A673 (cell line): ENCODE results near the gene ABI2. TPM values are rescaled to one million over a fixed set of nuclear protein-coding genes. Genes with fewer than 3 reads are reported as not detected.

Experiments
- Bru-seq: library from RNA; stranded (reverse); fragments of 400-500 nt; gene quantifications from one replicate; lab custom pipeline; 2021; lab: Mats Ljungman, UMichigan
- BruChase-seq, 2 experiments: library from RNA; stranded (reverse); fragments of 400-500 nt; gene quantifications; one replicate each; lab custom pipeline; 2021; lab: Mats Ljungman, UMichigan
- BruUV-seq: library from RNA; stranded (reverse); fragments of 400-500 nt; replicated peaks from 2 replicates; lab custom pipeline; 2021; lab: Mats Ljungman, UMichigan
- CTCF ChIA-PET: fragments of 300-600 bp; sonication (Branson Sonifier 250); formaldehyde crosslinking; loops from one replicate; lab custom pipeline; 2022; ENCODE audit warnings: antibody characterized with exemption; lab: Charles Lee
- POLR2A ChIA-PET: fragments of 300-600 bp; sonication (Branson Sonifier 250); formaldehyde crosslinking; loops from one replicate; lab custom pipeline; 2022; ENCODE audit warnings: antibody characterized with exemption; ENCODE audit not compliant: low non-redundant PET; lab: Charles Lee
- DNase-seq: peaks from one replicate; pipeline ENCODE4 v3.0.0-alpha.2; 2015; ENCODE audit warnings: low spot score
- H3K27ac ChIP-seq: fragments of 200-600 bp; sonication (generic); 2 replicates; pipeline ENCODE4 v1.5.1; 2016; ENCODE audit warnings: mixed run types, low read depth, mild to moderate bottlenecking, mixed read lengths, antibody characterized with exemption, low read length; ENCODE audit not compliant: poor library complexity, severe bottlenecking
- H3K27me3 ChIP-seq: fragments of 200-600 bp; sonication (generic); replicated peaks from 2 replicates; pipeline ENCODE4 v1.6.1; 2017; ENCODE audit warnings: mixed run types, low read depth, mild to moderate bottlenecking, mixed read lengths, antibody characterized with exemption, low read length; ENCODE audit not compliant: insufficient read depth, poor library complexity
- H3K36me3 ChIP-seq: fragments of 200-600 bp; sonication (generic); 2 replicates; pipeline ENCODE4 v1.6.1; 2016; ENCODE audit warnings: mixed run types, mild to moderate bottlenecking, mixed read lengths, antibody characterized with exemption, low read length; ENCODE audit not compliant: insufficient read depth, poor library complexity, severe bottlenecking
- H3K4me1 ChIP-seq: fragments of 200-600 bp; sonication (generic); 2 replicates; pipeline ENCODE4 v1.6.1; 2017; ENCODE audit warnings: mixed run types, mild to moderate bottlenecking, mixed read lengths, antibody characterized with exemption, low read length; ENCODE audit not compliant: insufficient read depth, poor library complexity, severe bottlenecking
- H3K4me3 ChIP-seq: fragments of 200-600 bp; sonication (generic); 2 replicates; pipeline ENCODE4 v1.5.1; 2016; ENCODE audit warnings: low read depth, mixed run types, mild to moderate bottlenecking, mixed read lengths, low read length; ENCODE audit not compliant: poor library complexity, severe bottlenecking
- H3K9me3 ChIP-seq: fragments of 200-600 bp; sonication (generic); 2 replicates; pipeline ENCODE4 v1.6.1; 2016; ENCODE audit warnings: mixed run types, low read depth, mild to moderate bottlenecking, mixed read lengths, antibody characterized with exemption, low read length; ENCODE audit not compliant: poor library complexity, severe bottlenecking
- EZH2 ChIP-seq: fragments of 200-600 bp; sonication (generic); IDR thresholded peaks from 2 replicates; pipeline ENCODE4 v1.6.1; 2017; ENCODE audit warnings: borderline replicate concordance, low read depth, mild to moderate bottlenecking, mixed read lengths, antibody characterized with exemption, low read length; ENCODE audit not compliant: poor library complexity, severe bottlenecking
- intact Hi-C: fragments of 100-400 bp; cut with micrococcal nuclease; formaldehyde crosslinking; loops from one replicate; pipeline ENCODE4 v1.10.0; 2022; ENCODE audit not compliant: unreplicated experiment
- long read RNA-seq: library from polyadenylated mRNA; stranded (forward); transcript quantifications from one replicate; pipeline ENCODE4 v2.0.0, GENCODE V29; 2022
- total RNA-seq: library from RNA; stranded (reverse); gene quantifications from 2 replicates; pipeline ENCODE4 v1.2.3, GENCODE V29; 2021
- TF ChIP-seq, protein P1 (sequence below): fragments of 300-800, 200-600 bp; sonication (generic); conservative IDR thresholded peaks from 2 replicates; pipeline ENCODE4 v1.5.1; 2017; ENCODE audit warnings: low read depth, mild to moderate bottlenecking, antibody characterized with exemption, low read length, moderate library complexity, mixed read lengths

ABI2 gene
- total RNA-seq (134 and 146 TPM in 2 replicates), Bru-seq, nascent RNA (percentile 90 among the genes with signal in this experiment), BruChase-seq, experiment 1, labeled RNA remaining after a 2-hour chase (percentile 91 among the genes with signal in this experiment), BruChase-seq, experiment 2, labeled RNA remaining after a 6-hour chase (percentile 90 among the genes with signal in this experiment)
- long read RNA-seq, full-length matches to known transcripts = 28 of 143 reads
- long read RNA-seq, partial matches to known transcripts = 5 of 143 reads
- long read RNA-seq, other reads (novel, unspliced or antisense) = 110 of 143 reads

DNA sequence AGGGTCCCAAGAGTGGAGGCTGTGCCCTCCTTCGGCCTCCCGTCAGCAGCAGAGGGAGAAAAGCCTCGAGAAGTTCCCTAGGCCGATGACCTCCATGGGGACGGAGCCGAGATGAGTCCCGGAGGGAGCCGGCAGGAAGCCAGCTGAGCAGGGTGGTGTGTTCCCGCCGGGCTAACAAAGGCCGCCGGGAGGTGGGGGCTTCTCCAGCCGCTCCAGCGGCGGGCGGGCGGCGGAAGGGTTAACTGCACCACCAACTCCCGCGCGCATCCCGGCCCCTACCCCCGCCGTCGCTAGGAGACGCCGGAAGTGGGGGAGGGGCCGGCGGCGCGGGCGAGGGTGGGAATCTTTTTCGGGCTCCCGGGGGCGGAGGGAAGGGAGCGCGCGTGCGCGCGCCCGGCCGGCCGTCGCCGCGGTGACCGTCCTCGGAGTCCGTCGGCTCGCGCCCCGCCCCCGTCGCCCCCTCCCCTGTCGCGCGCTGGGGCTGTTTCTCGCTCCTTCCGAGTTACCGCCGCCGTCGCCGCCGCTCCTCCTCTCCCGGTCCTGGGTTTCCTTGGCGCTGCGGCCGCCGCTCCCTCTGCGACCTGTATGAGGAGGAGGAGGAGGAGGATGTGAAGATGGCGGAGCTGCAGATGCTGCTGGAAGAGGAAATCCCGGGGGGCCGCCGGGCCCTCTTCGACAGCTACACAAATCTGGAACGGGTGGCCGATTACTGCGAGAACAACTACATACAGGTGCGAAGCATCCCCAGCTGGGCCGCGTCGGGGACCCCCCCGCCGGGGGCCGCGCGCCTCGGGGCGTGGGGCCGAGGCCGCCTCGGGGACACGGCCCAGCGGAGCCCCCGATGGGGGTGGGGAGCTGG lies at the start of gene ABI2:
Gene ABI2, plus strand, starts transcription at position 494 of the 859 bp plus-strand sequence. Its CDS starts 121 bp downstream, at position 615.
- TF ChIP-seq, protein P1, sequence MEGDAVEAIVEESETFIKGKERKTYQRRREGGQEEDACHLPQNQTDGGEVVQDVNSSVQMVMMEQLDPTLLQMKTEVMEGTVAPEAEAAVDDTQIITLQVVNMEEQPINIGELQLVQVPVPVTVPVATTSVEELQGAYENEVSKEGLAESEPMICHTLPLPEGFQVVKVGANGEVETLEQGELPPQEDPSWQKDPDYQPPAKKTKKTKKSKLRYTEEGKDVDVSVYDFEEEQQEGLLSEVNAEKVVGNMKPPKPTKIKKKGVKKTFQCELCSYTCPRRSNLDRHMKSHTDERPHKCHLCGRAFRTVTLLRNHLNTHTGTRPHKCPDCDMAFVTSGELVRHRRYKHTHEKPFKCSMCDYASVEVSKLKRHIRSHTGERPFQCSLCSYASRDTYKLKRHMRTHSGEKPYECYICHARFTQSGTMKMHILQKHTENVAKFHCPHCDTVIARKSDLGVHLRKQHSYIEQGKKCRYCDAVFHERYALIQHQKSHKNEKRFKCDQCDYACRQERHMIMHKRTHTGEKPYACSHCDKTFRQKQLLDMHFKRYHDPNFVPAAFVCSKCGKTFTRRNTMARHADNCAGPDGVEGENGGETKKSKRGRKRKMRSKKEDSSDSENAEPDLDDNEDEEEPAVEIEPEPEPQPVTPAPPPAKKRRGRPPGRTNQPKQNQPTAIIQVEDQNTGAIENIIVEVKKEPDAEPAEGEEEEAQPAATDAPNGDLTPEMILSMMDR = no peak
- TF ChIP-seq EZH2 = no peak
- no TSS peak for BruUV-seq
- Histone ChIP-seq H3K4me1 (peaks cover 9% of the 10 kb centered on the region), H3K27me3 (no peaks in the 10 kb centered on the region), H3K27ac (peak within 1 kb of the TSS; percentile 90), H3K36me3 (no peaks in the 10 kb centered on the region), H3K4me3 (peak within 1 kb of the TSS; percentile 92), H3K9me3 (no peaks in the 10 kb centered on the region)
- ChIA-PET POLR2A (no interaction called here), CTCF (no interaction called here)
- intact Hi-C loops = loop anchor here (5.0 kb wide), 2 partner anchors 91 to 324 kb away; partner anchors contain the start of gene CYP20A1
- DNase-seq = peak; percentile 97

DNA sequence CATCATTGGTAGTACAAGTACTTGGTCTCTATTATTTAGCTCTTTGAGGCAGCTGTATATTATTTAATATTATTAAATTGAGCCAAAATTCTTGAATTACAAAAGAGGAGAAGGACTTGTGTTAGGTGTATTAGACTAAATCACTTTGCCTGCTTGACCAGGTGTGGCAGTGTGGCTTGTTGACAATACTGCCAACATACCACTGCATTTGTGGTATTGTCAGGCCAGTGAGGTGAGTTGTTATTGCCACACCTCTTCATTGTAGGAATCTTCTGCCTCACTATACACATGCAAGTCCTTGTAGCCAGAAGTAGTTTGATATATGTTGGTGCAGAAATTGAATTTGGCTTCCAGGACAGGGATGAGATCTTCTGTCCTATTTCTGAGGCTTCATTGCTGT lies 48.9 kb upstream of the ABI2 start:
- no peak overlapping the region for H3K4me3 ChIP-seq
- BruUV-seq = no TSS peak
- peaks cover 6% of the 10 kb centered on the region for H3K36me3 ChIP-seq
- POLR2A ChIA-PET = no interaction called here
- H3K9me3 ChIP-seq = no peaks in the 10 kb centered on the region
- H3K27ac ChIP-seq = no peak overlapping the region
- H3K4me1 ChIP-seq = no peaks in the 10 kb centered on the region
- intact Hi-C loops = no loop called here
- H3K27me3 ChIP-seq = no peaks in the 10 kb centered on the region
- CTCF ChIA-PET = no interaction called here
- TF ChIP-seq, protein P1 = no peak
- TF ChIP-seq EZH2 = no peak
- no peak for DNase-seq

- TF ChIP-seq, protein P1 = no peak
- CTCF ChIA-PET = no interaction called here
- H3K4me1 ChIP-seq = no peaks in the 10 kb centered on the region
- DNase-seq = no peak
- no peak overlapping the region for H3K4me3 ChIP-seq
- no peak overlapping the region for H3K27ac ChIP-seq
- peaks cover 6% of the 10 kb centered on the region for H3K36me3 ChIP-seq
- no peaks in the 10 kb centered on the region for H3K27me3 ChIP-seq
- BruUV-seq = no TSS peak
- no peaks in the 10 kb centered on the region for H3K9me3 ChIP-seq
- POLR2A ChIA-PET = no interaction called here
- intact Hi-C loops = no loop called here
Measured at GRCh38 chr2:203280428-203281064, 47.6 kb upstream of the ABI2 start.
